Mononuclear cell (primary cell): ENCODE measurements around the gene ELF4. TPM values are rescaled to one million over a fixed set of nuclear protein-coding genes. Genes with fewer than 3 reads are reported as not detected.

Experiments
- H3K27me3 ChIP-seq: 2 replicates; pipeline ENCODE4 v1.6.0; 2011; ENCODE audit warnings: low read length, control low read depth; ENCODE audit not compliant: insufficient read depth
- H3K4me1 ChIP-seq: 2 replicates; pipeline ENCODE4 v1.5.1; 2011; ENCODE audit warnings: mild to moderate bottlenecking, low read length, control low read depth; ENCODE audit not compliant: insufficient read depth
- H3K4me3 ChIP-seq: 2 replicates; pipeline ENCODE4 v1.5.1; 2011; ENCODE audit warnings: mild to moderate bottlenecking, low read length, moderate library complexity
- H3K9me3 ChIP-seq: 2 replicates; pipeline ENCODE4 v1.5.1; 2011; ENCODE audit warnings: low read depth, mild to moderate bottlenecking, control low read depth, low read length
- total RNA-seq: library from RNA; depleted of rRNA; stranded (reverse); fragments of >200 nt; gene quantifications from one replicate; pipeline ENCODE4 v1.2.3, GENCODE V29; 2012

Gene ELF4
- total RNA-seq, 1 donor, result 52.1 TPM

- H3K4me1 ChIP-seq, result peaks cover 80% of the 10 kb centered on the region
- no peak overlapping the region for H3K4me3 ChIP-seq
- no peaks in the 10 kb centered on the region for H3K9me3 ChIP-seq
- H3K27me3 ChIP-seq, result no peaks in the 10 kb centered on the region
These were observed 27.2 kb downstream of the ELF4 start for GRCh38 chrX:130083107-130083490.

- Histone ChIP-seq H3K9me3 (no peaks in the 10 kb centered on the region), H3K4me1 (peaks cover 74% of the 10 kb centered on the region), H3K27me3 (no peaks in the 10 kb centered on the region), H3K4me3 (peak overlapping the region; percentile 1)
These were observed 27.8 kb downstream of the ELF4 start for GRCh38 chrX:130082244-130083106.

- H3K4me3 ChIP-seq, result no peak overlapping the region
- H3K27me3 ChIP-seq, result no peaks in the 10 kb centered on the region
- peaks cover 65% of the 10 kb centered on the region for H3K4me1 ChIP-seq
- H3K9me3 ChIP-seq, result no peaks in the 10 kb centered on the region
These were observed 28.8 kb downstream of the ELF4 start for GRCh38 chrX:130081421-130082045.

GRCh38 chrX:130080791-130081367 is 29.4 kb downstream of the ELF4 start:
- Histone ChIP-seq H3K4me3 (no peak overlapping the region), H3K4me1 (peaks cover 58% of the 10 kb centered on the region), H3K27me3 (no peaks in the 10 kb centered on the region), H3K9me3 (no peaks in the 10 kb centered on the region)

GRCh38 chrX:130079824-130080406 is 30.4 kb downstream of the ELF4 start:
- no peak overlapping the region for H3K4me3 ChIP-seq
- no peaks in the 10 kb centered on the region for H3K27me3 ChIP-seq
- no peaks in the 10 kb centered on the region for H3K9me3 ChIP-seq
- peaks cover 48% of the 10 kb centered on the region for H3K4me1 ChIP-seq

- Histone ChIP-seq H3K27me3 (no peaks in the 10 kb centered on the region), H3K4me3 (no peak overlapping the region)
These were observed 34.5 kb downstream of the ELF4 start for GRCh38 chrX:130075777-130076176.

GRCh38 chrX:130072345-130072740 is 38.0 kb downstream of the ELF4 start:
- Histone ChIP-seq H3K4me3 (no peak overlapping the region), H3K4me1 (no peaks in the 10 kb centered on the region), H3K9me3 (no peaks in the 10 kb centered on the region), H3K27me3 (no peaks in the 10 kb centered on the region)

More at GRCh38 chrX:130075777-130076176, 34.5 kb downstream of the ELF4 start:
- Histone ChIP-seq H3K4me1 (peaks cover 9% of the 10 kb centered on the region), H3K9me3 (no peaks in the 10 kb centered on the region)

- H3K4me3 ChIP-seq, result no peak overlapping the region
- no peaks in the 10 kb centered on the region for H3K27me3 ChIP-seq
- H3K4me1 ChIP-seq, result no peaks in the 10 kb centered on the region
- H3K9me3 ChIP-seq, result no peaks in the 10 kb centered on the region
These were observed 38.5 kb downstream of the ELF4 start for GRCh38 chrX:130071611-130072344.

GRCh38 chrX:130066975-130067615 is 43.2 kb downstream of the ELF4 start:
- Histone ChIP-seq H3K4me3 (no peak overlapping the region), H3K9me3 (no peaks in the 10 kb centered on the region), H3K4me1 (no peaks in the 10 kb centered on the region), H3K27me3 (no peaks in the 10 kb centered on the region)

GRCh38 chrX:130060122-130061069 is 49.9 kb downstream of the ELF4 start:
- Histone ChIP-seq H3K4me3 (peak overlapping the region; percentile 38), H3K9me3 (no peaks in the 10 kb centered on the region), H3K4me1 (peaks cover 6% of the 10 kb centered on the region), H3K27me3 (no peaks in the 10 kb centered on the region)

- no peaks in the 10 kb centered on the region for H3K9me3 ChIP-seq
- H3K4me3 ChIP-seq, result no peak overlapping the region
- H3K4me1 ChIP-seq, result peaks cover 6% of the 10 kb centered on the region
- no peaks in the 10 kb centered on the region for H3K27me3 ChIP-seq
These were observed 51.6 kb downstream of the ELF4 start for GRCh38 chrX:130058652-130059051.

GRCh38 chrX:130057209-130057608 is 53.1 kb downstream of the ELF4 start:
- Histone ChIP-seq H3K9me3 (no peaks in the 10 kb centered on the region), H3K27me3 (no peaks in the 10 kb centered on the region), H3K4me1 (peaks cover 6% of the 10 kb centered on the region), H3K4me3 (no peak overlapping the region)

GRCh38 chrX:130055899-130056298 is 54.4 kb downstream of the ELF4 start:
- H3K9me3 ChIP-seq, result no peaks in the 10 kb centered on the region
- H3K4me3 ChIP-seq, result no peak overlapping the region
- peaks cover 4% of the 10 kb centered on the region for H3K4me1 ChIP-seq
- H3K27me3 ChIP-seq, result no peaks in the 10 kb centered on the region
